Activated CD4-positive, alpha-beta T cell treated with anti-CD3 and anti-CD28 coated beads, Interleukin-2, Interleukin-6, amounts not matched to agents 100 ng/mL and 50 ng/mL, durations not matched to agents 16 hours and 8 hours (primary cell): ENCODE measurements around the gene FNIP2.
"Not testable (repeated sequence)": the region's sequence is repeated elsewhere in the genome, so short reads cannot be mapped to it uniquely, and the experiment has no call there.

ENCODE experiments used
- DNase-seq: peaks from one replicate; pipeline ENCODE4 v3.0.0-alpha.2; 2020

FNIP2 gene

GRCh38 chr4:158763462-158763861, 5.4 kb upstream of the FNIP2 start:
- DNase-seq = no peak

DNA sequence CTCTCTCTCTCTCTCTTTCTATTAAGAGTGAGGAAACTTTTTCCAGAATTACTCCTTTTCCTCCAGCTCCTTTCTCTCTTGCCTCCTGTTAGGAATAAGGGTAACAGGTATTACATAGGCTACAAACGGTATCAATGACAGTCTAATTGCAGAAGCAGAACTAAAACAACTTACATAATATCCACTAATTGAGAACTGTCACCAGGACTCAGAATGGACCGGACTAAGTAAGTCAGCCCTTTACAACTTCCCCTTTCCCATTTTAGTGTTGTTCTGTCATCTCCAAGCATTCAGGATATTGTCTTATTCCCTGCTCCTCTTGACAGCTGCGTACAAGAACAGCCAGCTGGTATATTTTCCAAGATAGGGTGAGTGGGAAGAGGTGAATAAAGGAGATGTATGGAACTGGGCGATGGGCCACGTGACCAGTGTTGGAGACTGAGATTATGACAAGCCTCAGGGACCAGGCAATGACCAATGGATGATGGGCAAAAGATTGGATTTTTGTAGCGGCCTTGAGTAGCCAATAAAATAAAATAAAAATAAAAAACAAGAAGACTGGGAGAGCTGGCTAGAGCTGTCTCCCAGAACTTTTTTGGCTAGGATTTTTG, 2.3 kb upstream of the FNIP2 start:
- DNase-seq = no peak

DNA sequence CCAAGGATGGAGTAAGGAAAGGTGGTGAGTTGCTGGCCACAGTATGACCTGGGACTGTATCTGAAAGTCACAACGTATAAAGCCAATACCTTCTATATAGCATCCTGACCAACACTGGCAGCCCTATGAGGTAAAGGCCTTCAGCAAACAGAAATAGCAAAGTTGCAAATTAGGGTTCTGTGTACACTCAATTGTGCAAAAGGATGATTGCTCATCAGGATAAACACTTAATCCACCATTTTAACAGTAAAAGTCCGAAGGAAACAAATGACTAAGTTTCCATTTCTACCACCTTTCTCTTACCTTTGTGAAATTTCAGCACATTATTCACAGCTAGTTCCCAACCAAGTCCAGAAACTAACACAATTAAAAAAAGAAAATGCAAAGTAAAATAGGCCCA, 1.4 kb upstream of the FNIP2 start:
- no peak for DNase-seq

- peak; percentile 56 for DNase-seq
Measured at GRCh38 chr4:158769175-158769921, 522 bp downstream of the FNIP2 start.

- no peak for DNase-seq
Measured at GRCh38 chr4:158770671-158771070, 1.8 kb downstream of the FNIP2 start.

- DNase-seq = no peak
Measured at GRCh38 chr4:158771776-158772175, 3.0 kb downstream of the FNIP2 start.

DNA sequence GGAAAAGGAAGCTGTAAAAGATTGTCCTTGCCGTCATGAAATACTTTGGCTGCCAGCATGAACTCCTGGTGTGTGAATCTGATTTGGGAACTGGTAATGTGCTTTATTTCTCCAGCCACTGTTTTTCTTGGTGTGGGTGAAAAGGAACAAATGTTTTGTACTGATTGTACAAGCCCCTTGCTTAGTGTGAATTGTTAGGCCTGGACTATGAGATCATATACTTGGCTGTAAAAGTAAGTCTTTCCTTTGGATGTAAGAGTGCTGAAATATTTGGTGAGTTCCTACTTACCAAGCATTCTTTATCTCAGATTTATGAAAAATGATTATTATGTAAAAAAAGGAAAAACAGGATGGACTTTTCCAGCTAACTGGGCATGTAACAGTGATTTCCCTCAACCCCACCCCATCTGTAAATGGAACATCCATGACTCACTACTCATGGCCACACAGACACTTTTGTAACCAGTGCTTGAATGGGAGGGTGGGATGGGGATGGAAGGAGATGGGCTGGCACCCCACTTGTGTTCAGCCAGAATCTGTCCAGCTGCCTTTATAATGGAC, 6.3 kb downstream of the FNIP2 start:
- no peak for DNase-seq

DNA sequence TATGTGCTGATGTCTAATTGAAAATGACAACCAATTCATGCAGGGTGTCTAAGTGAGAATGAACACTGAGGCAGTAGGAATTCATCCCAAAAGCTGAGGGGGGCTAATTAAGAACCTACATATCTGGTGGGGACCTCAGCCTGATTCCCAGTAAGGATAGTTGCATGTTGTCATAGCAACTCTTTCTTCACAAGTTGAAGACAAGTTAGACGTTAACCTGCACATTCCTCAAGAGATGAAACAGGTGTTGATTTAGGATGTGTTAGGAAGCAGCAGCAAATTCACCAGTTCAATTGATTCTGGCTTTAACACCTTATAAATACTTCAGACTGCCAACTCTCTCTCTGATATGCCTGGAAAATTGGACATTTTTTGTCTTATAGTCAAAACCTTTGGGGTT, 7.3 kb downstream of the FNIP2 start:
- no peak for DNase-seq

GRCh38 chr4:158777423-158778155, 8.8 kb downstream of the FNIP2 start:
- DNase-seq = no peak

GRCh38 chr4:158778156-158778711, 9.4 kb downstream of the FNIP2 start:
- DNase-seq = peak; percentile 45

GRCh38 chr4:158778712-158779111, 9.9 kb downstream of the FNIP2 start:
- DNase-seq = no peak

GRCh38 chr4:158781963-158782362, 13.1 kb downstream of the FNIP2 start:
- no peak for DNase-seq

DNA sequence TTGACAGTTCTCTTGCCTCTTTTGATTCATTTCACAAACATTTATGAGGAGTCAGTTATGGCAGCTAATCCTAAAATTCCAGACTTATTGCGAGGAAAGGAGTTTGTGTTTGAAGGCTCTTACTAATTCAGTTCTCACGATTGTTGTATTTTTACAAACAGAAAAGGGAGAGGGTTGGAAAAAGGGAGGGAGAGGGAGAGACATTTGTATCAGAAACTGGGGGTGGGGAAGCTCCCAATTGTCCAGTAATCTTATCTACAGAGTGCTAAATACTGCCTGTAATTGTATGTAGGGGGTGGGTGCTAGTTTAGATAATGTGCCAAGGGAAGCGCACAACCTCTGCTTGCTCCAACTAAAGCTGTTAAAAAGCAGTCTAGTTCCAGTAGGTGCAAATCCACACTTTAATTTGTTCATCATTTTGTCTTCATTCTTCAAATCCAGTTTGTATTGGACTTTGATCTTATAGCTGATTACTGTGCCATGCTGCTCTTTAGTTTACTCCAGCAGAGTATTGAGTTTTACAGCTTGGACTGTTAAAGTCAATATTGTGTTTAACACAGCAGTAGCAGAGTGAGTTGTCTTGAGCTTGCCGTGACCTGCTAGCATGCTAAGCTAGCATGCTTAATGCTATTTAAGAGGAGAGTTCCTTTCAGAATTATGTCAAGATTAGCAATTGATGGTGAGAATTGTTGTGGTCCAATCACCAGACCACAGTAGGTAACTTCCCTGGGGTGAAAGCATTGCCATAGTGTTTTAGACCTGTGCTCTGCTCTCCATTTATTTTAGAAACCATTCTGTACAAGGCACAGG, 13.9 kb downstream of the FNIP2 start:
- no peak for DNase-seq

DNA sequence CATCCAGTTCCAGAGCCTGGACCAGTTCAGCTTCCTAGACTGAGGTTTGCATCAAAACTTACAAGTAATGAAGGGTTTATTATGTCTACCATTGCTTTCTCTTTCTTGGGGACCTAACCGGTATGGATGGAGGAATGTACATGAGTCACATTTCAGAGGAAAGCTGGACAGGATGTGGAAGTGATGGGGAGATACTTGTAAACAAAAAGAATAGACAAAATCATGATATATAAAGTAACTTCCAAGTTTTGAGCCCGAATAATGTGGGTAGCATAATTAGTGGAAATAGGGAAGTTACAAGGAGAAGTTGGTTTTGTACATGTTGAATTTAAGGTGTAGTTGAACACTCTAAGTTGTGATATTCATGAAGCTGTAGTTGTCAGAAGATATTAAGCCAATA, 15.0 kb downstream of the FNIP2 start:
- no peak for DNase-seq

DNA sequence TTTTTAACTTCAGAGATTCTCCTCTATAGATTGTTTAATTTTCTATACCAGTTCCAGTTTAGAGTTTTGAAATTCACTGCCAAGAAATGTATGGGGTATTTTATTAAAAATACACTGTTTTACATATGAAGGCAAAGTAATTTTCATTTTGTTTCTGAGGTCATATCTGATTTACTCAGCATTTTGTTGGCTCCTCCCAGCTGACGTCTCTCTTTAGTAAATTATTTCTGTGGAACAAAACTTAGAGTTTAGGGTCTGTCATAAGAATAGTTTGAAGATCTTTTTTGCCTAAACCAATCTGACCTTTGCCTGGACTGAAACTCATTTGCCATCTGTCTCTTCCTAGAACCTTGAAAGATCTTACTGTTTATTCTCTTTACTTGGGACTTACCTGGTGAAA, 16.9 kb downstream of the FNIP2 start:
- DNase-seq = no peak

DNA sequence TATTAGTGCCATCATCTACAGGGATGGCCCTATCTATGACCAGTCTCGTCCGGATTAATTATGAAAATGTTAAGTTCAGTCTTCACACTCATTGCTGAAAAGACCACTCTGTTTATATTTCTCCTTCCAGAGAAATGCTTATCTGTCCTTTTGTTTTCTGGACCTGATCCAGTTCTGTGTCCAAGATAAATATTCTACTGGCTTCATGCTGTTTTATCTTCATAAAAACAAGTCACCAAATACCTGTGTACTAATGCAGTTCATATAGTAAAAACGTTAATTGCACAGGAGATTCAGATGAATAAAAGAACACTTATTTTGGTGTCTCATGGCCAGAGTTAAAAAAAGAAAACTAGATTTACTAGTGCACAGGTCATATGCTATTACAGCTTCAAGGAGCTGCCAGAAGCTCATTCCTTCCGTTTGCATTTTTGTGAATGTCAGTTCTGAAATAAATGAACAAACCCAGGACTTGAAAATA, 17.3 kb downstream of the FNIP2 start:
- no peak for DNase-seq

DNA sequence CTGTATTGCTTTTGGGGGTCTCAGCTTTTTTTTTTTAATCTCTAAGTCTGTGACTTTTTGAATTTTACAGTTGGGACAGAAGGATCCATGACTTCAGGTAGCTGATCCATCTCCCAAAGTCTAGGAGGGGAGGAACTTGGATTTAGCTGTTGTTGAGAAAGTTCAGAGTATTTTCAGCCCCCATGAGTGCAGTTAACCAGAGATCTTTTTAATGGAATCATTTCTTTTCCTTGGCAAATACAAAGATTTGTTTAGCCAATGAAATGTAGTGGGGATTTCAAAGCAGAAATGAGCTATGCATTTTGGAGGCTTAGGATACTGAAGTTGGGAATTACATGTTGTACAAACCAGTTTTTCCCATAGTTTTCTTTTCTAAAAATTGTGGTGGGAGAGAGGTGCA, 18.1 kb downstream of the FNIP2 start:
- DNase-seq = no peak

- no peak for DNase-seq
Measured at GRCh38 chr4:158787709-158788475, 19.1 kb downstream of the FNIP2 start.

GRCh38 chr4:158788516-158788915, 19.7 kb downstream of the FNIP2 start:
- DNase-seq = no peak

- no peak for DNase-seq
Measured at GRCh38 chr4:158789853-158790252, 21.0 kb downstream of the FNIP2 start.

GRCh38 chr4:158793021-158793420, 24.2 kb downstream of the FNIP2 start:
- DNase-seq = no peak

GRCh38 chr4:158793430-158793829, 24.6 kb downstream of the FNIP2 start:
- not testable (repeated sequence) for DNase-seq
